GM19239 (cell line): Measurements from ENCODE around the gene ECPAS.
"Not testable (repeated sequence)": the region's sequence is repeated elsewhere in the genome, so short reads cannot be mapped to it uniquely, and the experiment has no call there.

Experiments
- DNase-seq: peaks from one replicate; pipeline ENCODE4 v3.0.0; 2011; ENCODE audit warnings: low spot score; ENCODE audit not compliant: insufficient read length
- FAIRE-seq: peaks from 2 replicates; lab custom pipeline; 2011; peaks lifted over from hg19 to GRCh38; lab: Jason Lieb, UNC

ECPAS gene

DNA sequence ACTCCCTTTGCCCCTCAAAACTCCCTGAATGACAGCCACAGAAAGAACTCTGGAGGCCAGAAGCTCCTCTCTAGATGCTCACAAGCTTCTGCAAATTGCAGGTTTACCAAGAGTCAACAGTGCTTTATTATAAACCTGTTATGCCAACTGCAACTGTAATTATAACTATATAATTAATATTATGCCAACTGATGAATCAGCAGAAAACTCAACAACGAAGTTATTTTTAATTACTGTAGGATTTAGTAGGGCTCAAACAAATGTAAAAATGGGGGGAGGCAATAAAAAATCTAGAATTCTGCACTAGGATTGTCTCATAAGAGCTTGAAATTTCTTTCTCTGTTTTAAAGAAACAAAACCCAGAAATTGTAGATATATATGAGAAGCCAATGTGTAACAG lies 117.2 kb downstream of the ECPAS start:
- FAIRE-seq: no peak
- DNase-seq: no peak

DNA sequence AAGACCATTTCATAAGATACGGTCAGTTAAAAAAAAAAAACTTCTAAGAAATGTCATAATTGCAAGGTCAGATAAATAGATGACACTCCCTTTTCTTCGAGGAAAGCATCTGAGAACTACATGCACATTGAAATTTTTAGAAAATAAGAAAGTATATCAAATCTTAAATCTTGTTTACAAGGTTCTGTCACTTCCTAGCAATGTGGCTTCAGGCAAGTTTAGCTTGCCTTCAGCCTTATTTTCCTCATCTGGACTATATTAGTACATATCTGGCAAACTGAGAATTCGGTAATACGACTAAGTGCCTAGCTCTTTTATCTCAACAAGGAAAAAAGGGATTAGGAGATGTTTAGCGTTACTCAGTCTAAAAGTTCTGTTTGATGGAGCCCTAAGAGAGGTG lies 121.7 kb downstream of the ECPAS start:
- FAIRE-seq: no peak
- no peak for DNase-seq

DNA sequence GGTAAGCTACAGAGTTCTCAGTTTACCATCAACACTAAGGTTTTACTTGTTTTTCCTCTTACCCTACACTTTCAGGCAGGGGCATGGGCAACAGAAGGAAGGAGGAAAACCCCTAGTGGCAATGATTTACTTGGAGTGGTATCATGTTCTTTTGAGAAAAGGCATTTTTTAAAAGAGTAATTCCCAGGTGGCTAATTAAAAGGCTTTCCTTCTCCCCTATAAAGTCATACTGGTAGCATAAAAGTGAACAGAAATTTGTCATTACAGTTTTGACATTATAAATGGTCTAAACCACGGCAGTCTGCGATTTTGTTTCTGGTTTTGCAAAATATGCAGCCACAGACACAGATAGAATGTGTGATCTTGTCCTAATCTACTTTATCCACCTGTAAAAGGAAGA lies 123.3 kb downstream of the ECPAS start:
- DNase-seq (no peak), FAIRE-seq (no peak)

DNA sequence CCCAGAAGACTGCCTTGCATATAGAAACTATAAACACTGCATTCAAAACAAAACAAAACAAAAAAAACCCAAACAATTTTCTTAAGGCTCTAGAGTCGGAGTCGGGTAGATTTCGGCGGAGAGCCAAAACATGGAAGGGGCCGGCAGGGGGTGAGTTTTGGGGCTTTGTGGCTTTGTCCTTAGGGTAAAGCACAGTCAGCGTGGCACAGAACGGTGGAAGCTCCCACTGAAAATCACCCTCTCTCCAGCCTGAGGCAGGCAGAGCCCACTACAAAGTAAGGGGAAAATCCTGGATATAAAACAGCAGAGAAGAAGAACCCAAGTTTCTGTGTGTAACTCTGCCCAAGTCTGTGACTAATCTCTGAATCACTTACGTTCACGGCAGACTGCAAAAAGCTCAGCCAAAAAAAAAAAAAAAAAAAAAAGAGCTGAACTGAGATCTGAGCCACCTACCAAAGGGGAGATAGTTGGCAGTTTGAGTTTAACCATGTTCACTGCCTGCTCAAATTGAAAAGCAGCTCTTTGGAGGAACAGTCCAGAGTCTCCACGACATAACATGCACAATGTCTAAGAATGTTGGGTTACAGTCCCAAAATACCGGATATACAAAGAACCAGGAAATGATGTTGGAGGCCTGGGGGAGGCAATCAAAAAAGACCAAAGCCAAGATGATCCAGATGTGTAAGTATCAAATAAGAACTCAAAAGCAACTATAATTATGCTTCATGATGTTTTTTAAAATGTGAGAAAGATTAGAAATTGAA lies 127.5 kb downstream of the ECPAS start:
- DNase-seq (no peak), FAIRE-seq (no peak)

DNA sequence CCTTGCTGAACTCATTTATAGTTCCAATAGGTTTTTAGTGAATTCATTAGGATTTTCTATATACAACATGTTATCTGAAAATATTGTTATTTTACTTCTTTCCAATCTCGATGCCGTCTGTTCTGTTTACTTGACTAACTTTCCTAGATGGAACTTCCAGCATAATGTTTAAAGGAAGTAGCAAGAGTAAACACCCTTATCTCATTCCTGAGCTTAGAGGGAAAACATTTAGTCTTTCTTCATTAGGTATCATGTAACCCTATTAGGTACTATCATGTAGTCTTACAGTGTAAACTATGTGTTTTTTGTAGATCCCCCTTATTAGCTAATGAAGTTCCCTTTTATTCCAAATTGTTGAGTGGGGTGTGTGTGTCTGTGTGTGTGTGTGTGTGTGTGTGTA lies 131.6 kb downstream of the ECPAS start:
- FAIRE-seq (no peak), DNase-seq (no peak)

DNA sequence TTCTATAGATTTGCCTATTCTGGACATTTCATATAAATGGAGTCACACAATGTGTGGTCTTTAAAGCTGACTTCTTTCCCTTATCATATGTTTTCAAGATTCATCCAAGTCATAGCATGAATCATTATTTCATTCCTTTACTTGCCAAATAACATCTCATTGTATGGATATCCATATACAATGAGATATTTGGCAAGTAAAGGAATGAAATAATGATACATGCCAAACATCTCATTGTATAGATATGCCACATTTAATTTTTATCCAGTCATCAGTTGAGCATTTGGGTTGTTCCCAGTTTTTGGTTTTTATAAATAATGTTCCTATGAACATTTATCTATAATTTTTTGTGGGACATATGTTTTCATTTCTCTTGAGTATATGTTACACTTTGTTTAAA lies 133.6 kb downstream of the ECPAS start:
- no peak for DNase-seq
- FAIRE-seq: no peak

DNA sequence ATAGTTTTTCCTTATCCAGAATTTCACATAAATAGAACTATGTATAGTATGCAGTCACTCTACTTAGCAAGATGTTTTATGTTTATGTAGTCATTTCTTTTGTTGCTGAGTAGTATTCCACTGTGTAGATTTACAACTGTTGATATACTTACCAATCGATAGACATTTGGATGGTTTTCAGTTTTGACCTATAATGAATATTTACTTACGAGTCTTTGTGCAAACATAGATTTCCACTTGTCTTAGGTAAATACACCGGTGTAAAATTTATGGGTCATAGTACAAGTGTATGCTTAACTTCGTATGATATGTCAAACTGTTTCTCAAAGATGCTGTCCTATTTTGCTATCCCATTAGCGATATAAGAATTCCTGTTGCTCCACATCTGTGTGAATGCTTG lies 134.4 kb downstream of the ECPAS start:
- FAIRE-seq: no peak

DNA sequence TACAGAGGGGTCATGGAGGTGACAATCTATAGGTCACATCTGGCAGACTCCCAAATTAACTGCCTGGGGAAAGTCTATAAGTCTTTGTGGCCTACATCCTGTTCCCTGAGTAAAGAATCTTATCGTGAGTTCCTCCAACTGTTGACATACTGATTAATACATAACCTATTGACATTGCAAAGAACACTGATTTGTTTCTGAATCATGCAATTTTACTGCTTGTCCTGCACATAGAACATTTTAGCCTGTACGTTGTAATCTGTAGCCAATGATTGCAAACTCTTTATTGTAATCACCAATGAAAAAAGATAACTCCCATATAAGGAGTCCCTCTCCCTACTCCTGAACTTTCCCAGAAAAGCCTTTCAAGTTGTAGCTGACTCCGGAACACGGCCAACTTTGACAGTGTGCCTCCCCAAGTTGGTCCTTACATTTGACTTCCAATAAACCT lies 135.3 kb downstream of the ECPAS start:
- FAIRE-seq: no peak

More for the DNA sequence above, 134.4 kb downstream of the ECPAS start:
- DNase-seq: no peak

DNA sequence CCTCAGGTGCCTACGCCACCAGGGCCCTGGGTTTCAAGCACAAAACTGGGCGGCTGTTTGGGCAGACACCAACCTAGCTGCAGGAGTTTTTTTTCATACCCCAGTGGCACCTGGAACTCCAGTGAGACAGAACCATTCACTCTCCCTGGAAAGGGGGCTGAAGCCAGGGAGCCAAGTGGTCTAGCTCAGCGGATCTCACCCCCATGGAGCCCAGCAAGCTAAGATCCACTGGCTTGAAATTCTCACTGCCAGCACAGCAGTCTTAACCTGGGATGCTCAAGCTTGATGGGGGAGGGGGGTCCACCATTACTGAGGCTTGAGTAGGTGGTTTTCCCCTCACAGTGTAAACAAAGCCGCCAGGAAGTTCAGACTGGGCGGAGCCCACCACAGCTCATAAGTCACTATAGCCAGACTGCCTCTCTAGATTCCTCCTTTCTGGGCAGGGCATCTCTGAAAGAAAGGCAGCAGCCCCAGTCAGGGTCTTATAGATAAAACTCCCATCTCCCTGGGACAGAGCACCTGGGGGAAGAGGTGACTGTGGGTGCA lies 149.8 kb downstream of the ECPAS start:
- FAIRE-seq, DNase-seq: not testable (repeated sequence)

More for the DNA sequence above, 135.3 kb downstream of the ECPAS start:
- no peak for DNase-seq

DNA sequence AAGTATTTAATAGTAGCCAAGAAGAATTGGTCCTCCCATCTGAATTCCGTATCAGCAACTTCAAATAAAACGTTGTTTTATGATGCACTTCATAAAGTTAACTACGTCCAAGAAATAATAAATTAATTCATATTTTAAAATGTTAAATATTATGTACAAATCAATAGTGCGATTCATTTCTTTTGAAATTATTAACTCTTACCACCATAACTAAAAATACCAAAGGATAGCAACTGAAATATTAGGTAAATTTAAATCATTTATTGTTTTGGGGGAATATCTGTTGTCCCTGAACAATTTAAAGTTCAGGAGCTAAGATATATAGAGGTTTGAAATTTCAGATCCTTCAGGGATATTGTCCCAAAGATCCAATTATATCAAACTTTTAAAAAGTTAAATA lies 154.1 kb downstream of the ECPAS start, which contains the start of gene OR2K2:
Gene OR2K2, minus strand, starts transcription at position 101 of the 400 bp plus-strand sequence. CDS start 1,791 bp downstream, outside the sequence.
- DNase-seq (no peak), FAIRE-seq (no peak)

DNA sequence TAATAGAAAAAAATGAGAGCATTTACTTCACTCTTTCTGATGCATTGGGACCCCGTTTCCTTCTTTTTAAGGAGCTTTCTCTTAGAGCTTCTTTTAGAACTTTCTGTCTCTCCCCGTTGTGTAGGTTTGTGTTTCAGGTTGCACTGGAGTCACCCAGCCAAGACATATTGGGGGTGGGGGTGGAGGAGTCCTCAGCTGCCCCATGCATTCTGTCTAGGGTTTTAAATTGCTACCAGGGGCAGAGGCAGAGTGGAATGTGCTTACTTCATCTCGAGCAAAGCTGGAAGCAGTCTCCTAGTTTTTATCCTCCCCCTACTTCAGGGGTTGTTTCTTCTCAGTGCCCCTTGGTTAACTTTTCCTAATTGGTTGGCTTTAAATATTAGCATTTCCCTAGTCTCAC lies 163.6 kb downstream of the ECPAS start:
- DNase-seq (no peak), FAIRE-seq (no peak)

DNA sequence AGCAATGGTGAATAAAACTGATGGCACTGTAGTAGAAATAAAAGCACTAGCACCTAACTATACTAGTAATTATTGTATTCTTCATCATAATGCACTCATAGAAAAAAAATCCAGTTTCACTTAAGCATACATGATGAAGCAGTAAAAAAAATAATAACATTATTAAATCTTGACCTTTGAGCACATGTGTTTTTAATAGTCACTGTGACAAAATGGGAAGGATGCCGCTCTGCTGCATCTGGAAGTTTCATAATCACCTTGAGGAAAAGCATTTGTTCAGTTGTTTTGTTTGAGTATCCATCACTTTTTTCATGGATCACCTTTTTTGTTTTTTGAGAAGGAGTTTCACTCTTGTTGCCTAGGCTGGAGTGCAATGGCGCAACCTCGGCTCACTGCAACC lies 167.4 kb downstream of the ECPAS start:
- DNase-seq (no peak), FAIRE-seq (no peak)
